Brain microvascular endothelial cell (primary cell): ENCODE results near the gene TCOF1.
"Not testable (repeated sequence)": the region's sequence is repeated elsewhere in the genome, so short reads cannot be mapped to it uniquely, and the experiment has no call there.

Experiments used
- DNase-seq: peaks from one replicate; pipeline ENCODE4 v3.0.0-alpha.2; 2020
- H3K27ac ChIP-seq: fragments of 250-450 bp; sonication (Bioruptor Pico); 2 replicates; pipeline ENCODE4 v1.5.1; 2020; ENCODE audit warnings: mild to moderate bottlenecking, moderate library complexity
- H3K27me3 ChIP-seq: fragments of 250-450 bp; sonication (Bioruptor Pico); replicated peaks from 2 replicates; pipeline ENCODE4 v1.5.1; 2020; ENCODE audit warnings: mild to moderate bottlenecking
- H3K36me3 ChIP-seq: fragments of 250-450 bp; sonication (Bioruptor Pico); replicated peaks from 2 replicates; pipeline ENCODE4 v1.5.1; 2020; ENCODE audit warnings: mild to moderate bottlenecking
- H3K4me3 ChIP-seq: 2 replicates; pipeline ENCODE4 v1.5.1; 2011; ENCODE audit warnings: low read depth, mild to moderate bottlenecking, control low read depth, low read length, moderate library complexity
- CTCF ChIP-seq: IDR thresholded peaks from 2 replicates; pipeline ENCODE4 v1.5.1; 2011; ENCODE audit warnings: low read depth, mild to moderate bottlenecking, moderate library complexity, low read length, control low read depth, inconsistent platforms; ENCODE audit errors: missing control alignments
- in situ Hi-C: cut with HindIII; loops from 2 replicates; pipeline ENCODE4 v1.10.0; 2017; ENCODE audit warnings: low sequenced_read_pairs, low pct_ligation_motif_present

Gene TCOF1

GRCh38 chr5:150410524-150411244 lies 53.2 kb downstream of the TCOF1 start:
- DNase-seq = peak; percentile 65
- Histone ChIP-seq H3K36me3 (no peaks in the 10 kb centered on the region), H3K27ac (no peak overlapping the region), H3K27me3 (no peaks in the 10 kb centered on the region), H3K4me3 (no peak overlapping the region)
- in situ Hi-C loops = no loop called here
- no peak for TF ChIP-seq CTCF

GRCh38 chr5:150411245-150411979 lies 53.9 kb downstream of the TCOF1 start:
- no peak for TF ChIP-seq CTCF
- no peak overlapping the region for H3K4me3 ChIP-seq
- H3K36me3 ChIP-seq = no peaks in the 10 kb centered on the region
- in situ Hi-C loops = no loop called here
- no peaks in the 10 kb centered on the region for H3K27me3 ChIP-seq
- no peak overlapping the region for H3K27ac ChIP-seq
- peak; percentile 28 for DNase-seq

GRCh38 chr5:150412319-150413175 lies 55.0 kb downstream of the TCOF1 start, which contains the start of gene CD74:
CD74 (minus strand) TSS chr5:150412910; CDS start chr5:150412749, 161 bp downstream.
- H3K27ac ChIP-seq = no peak within 1 kb of the TSS
- TF ChIP-seq CTCF = no peak
- no peaks in the 10 kb centered on the region for H3K27me3 ChIP-seq
- no peaks in the 10 kb centered on the region for H3K36me3 ChIP-seq
- DNase-seq = peak; percentile 45
- peak within 1 kb of the TSS; percentile 24 for H3K4me3 ChIP-seq
- in situ Hi-C loops = no loop called here

GRCh38 chr5:150413176-150413901 lies 55.8 kb downstream of the TCOF1 start:
- TF ChIP-seq CTCF = no peak
- in situ Hi-C loops = no loop called here
- no peak for DNase-seq
- Histone ChIP-seq H3K36me3 (no peaks in the 10 kb centered on the region), H3K27me3 (no peaks in the 10 kb centered on the region), H3K27ac (no peak overlapping the region), H3K4me3 (no peak overlapping the region)

- H3K36me3 ChIP-seq, in situ Hi-C loops, H3K27ac ChIP-seq, DNase-seq, H3K4me3 ChIP-seq, H3K27me3 ChIP-seq: not testable (repeated sequence)
These were observed 56.6 kb downstream of the TCOF1 start for GRCh38 chr5:150413902-150414790.
